HPDE6-E6E7 (cell line): ENCODE data around the gene TMEM51.

Source experiments
- DNase-seq: peaks from one replicate; pipeline ENCODE4 v3.0.0; 2011; ENCODE audit warnings: missing footprints; ENCODE audit errors: extremely low spot score

Gene TMEM51

GRCh38 chr1:15153184-15153841 lies at the start of gene TMEM51:
TMEM51 (plus strand) TSS chr1:15153747; CDS start chr1:15215088, 61,341 bp downstream.
- DNase-seq = peak; percentile 69

- no peak for DNase-seq
Measured at GRCh38 chr1:15103906-15104305, 49.6 kb upstream of the TMEM51 start.

GRCh38 chr1:15104768-15105167 lies 48.8 kb upstream of the TMEM51 start:
- DNase-seq = no peak

GRCh38 chr1:15106608-15107007 lies 46.9 kb upstream of the TMEM51 start:
- no peak for DNase-seq

GRCh38 chr1:15107058-15107687 lies 46.4 kb upstream of the TMEM51 start:
- no peak for DNase-seq

GRCh38 chr1:15107911-15108310 lies 45.6 kb upstream of the TMEM51 start:
- DNase-seq = no peak

- DNase-seq = no peak
Measured at GRCh38 chr1:15110128-15110866, 43.2 kb upstream of the TMEM51 start.

GRCh38 chr1:15110867-15111230 lies 42.7 kb upstream of the TMEM51 start:
- DNase-seq = no peak

GRCh38 chr1:15113146-15113545 lies 40.4 kb upstream of the TMEM51 start:
- no peak for DNase-seq

GRCh38 chr1:15114884-15115283 lies 38.7 kb upstream of the TMEM51 start:
- no peak for DNase-seq

GRCh38 chr1:15115542-15116330 lies 37.8 kb upstream of the TMEM51 start:
- no peak for DNase-seq

- DNase-seq = no peak
Measured at GRCh38 chr1:15116966-15117365, 36.6 kb upstream of the TMEM51 start.

GRCh38 chr1:15117671-15118325 lies 35.7 kb upstream of the TMEM51 start:
- no peak for DNase-seq

- no peak for DNase-seq
Measured at GRCh38 chr1:15118579-15118978, 35.0 kb upstream of the TMEM51 start.

- no peak for DNase-seq
Measured at GRCh38 chr1:15120251-15120945, 33.1 kb upstream of the TMEM51 start.

- DNase-seq = no peak
Measured at GRCh38 chr1:15122331-15122730, 31.2 kb upstream of the TMEM51 start.

- DNase-seq = no peak
Measured at GRCh38 chr1:15123270-15123669, 30.3 kb upstream of the TMEM51 start.

- DNase-seq = no peak
Measured at GRCh38 chr1:15123925-15124324, 29.6 kb upstream of the TMEM51 start.

- DNase-seq = no peak
Measured at GRCh38 chr1:15124362-15125100, 29.0 kb upstream of the TMEM51 start.

GRCh38 chr1:15125101-15125745 lies 28.3 kb upstream of the TMEM51 start:
- no peak for DNase-seq
